ENCODE measurements around the gene BEST4. TPM values are rescaled to one million over a fixed set of nuclear protein-coding genes. Genes with fewer than 3 reads are reported as not detected.

BEST4 gene
- total and polyA plus RNA-seq, 2 of the 13 experiments (the other 11 are each of a cell fraction or from before 2014, with no cell fraction given), result 0.77 to 1.4 TPM

GRCh38 chr1:44808063-44808937 lies 20.3 kb upstream of the BEST4 start, which contains the start of gene BTBD19 (continued):
- TF ChIP-seq AKAP8 (CRISPR knock-in tag; IDR thresholded peaks at IDR 0.05), result 0 out of 2 replicates have a peak, but pooled peaks have one; percentile 73
- no peak for TF ChIP-seq ZNF205 (CRISPR knock-in tag; IDR thresholded peaks at IDR 0.05)
- TF ChIP-seq ATF7 (IDR thresholded peaks at IDR 0.05), result no peak
- no peak; the same call in 1 of the 2 replicates for TF ChIP-seq ATF7 (CRISPR knock-in tag; IDR thresholded peaks at IDR 0.05)
- TF ChIP-seq PCBP1 (IDR thresholded peaks at IDR 0.05; ENCODE audit: borderline replicate concordance, low read depth, low read length), result 0 out of 2 replicates have a peak, but pooled peaks have one; percentile 61
- no peak for TF ChIP-seq SMYD3 (CRISPR knock-in tag; IDR thresholded peaks at IDR 0.05)
- TF ChIP-seq THAP11 (CRISPR knock-in tag; IDR thresholded peaks at IDR 0.05), result 0 out of 2 replicates have a peak, but pooled peaks have one; percentile 4
- TF ChIP-seq HNF4A (CRISPR knock-in tag; IDR thresholded peaks at IDR 0.05), result peak; percentile 64; the same call in 1 of the 2 replicates
- no peak for TF ChIP-seq TEAD2 (CRISPR knock-in tag; IDR thresholded peaks at IDR 0.05)
- no peak for TF ChIP-seq ZNF496 (CRISPR knock-in tag; IDR thresholded peaks at IDR 0.05; ENCODE audit: insufficient replicate concordance)
- no peak for TF ChIP-seq ZNF280B (CRISPR knock-in tag; IDR thresholded peaks at IDR 0.05; ENCODE audit: borderline replicate concordance)
- no peak for TF ChIP-seq TSC22D2 (CRISPR knock-in tag; IDR thresholded peaks at IDR 0.05; ENCODE audit: borderline replicate concordance)
- TF ChIP-seq PATZ1 (CRISPR knock-in tag; IDR thresholded peaks at IDR 0.05), result peak; percentile 85
- TF ChIP-seq, protein P1, sequence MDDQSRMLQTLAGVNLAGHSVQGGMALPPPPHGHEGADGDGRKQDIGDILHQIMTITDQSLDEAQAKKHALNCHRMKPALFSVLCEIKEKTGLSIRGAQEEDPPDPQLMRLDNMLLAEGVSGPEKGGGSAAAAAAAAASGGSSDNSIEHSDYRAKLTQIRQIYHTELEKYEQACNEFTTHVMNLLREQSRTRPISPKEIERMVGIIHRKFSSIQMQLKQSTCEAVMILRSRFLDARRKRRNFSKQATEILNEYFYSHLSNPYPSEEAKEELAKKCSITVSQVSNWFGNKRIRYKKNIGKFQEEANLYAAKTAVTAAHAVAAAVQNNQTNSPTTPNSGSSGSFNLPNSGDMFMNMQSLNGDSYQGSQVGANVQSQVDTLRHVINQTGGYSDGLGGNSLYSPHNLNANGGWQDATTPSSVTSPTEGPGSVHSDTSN (CRISPR knock-in tag; IDR thresholded peaks at IDR 0.05; ENCODE audit: borderline replicate concordance), result 0 out of 2 replicates have a peak, but pooled peaks have one; percentile 25
- TF ChIP-seq TARDBP (CRISPR knock-in tag; IDR thresholded peaks at IDR 0.05), result no peak
- no peak for TF ChIP-seq ZNF746 (CRISPR knock-in tag; IDR thresholded peaks at IDR 0.05)
- no peak for TF ChIP-seq CHCHD3 (CRISPR knock-in tag; IDR thresholded peaks at IDR 0.05)
- no peak for TF ChIP-seq RBAK (CRISPR knock-in tag; IDR thresholded peaks at IDR 0.05)
- TF ChIP-seq CHD4 (IDR thresholded peaks at IDR 0.05; ENCODE audit: borderline replicate concordance, low read length), result peak; percentile 87
- TF ChIP-seq HNRNPUL1 (IDR thresholded peaks at IDR 0.05; ENCODE audit: low read depth, low read length), result no peak
- peak; percentile 63 for TF ChIP-seq MED1 (CRISPR knock-in tag; IDR thresholded peaks at IDR 0.05)
- TF ChIP-seq RBFOX2 (IDR thresholded peaks at IDR 0.05; ENCODE audit: low read depth, low read length), result peak; percentile 80
- TF ChIP-seq ZNF652 (CRISPR knock-in tag; IDR thresholded peaks at IDR 0.05; ENCODE audit: borderline replicate concordance, low read depth), result no peak
- TF ChIP-seq HHEX (CRISPR knock-in tag; IDR thresholded peaks at IDR 0.05), result no peak
- no peak for TF ChIP-seq FOXA1 (IDR thresholded peaks at IDR 0.05)
- TF ChIP-seq FOXA1 (CRISPR knock-in tag; IDR thresholded peaks at IDR 0.05), result no peak
- no peak for TF ChIP-seq SRSF9 (IDR thresholded peaks at IDR 0.05; ENCODE audit: borderline replicate concordance, insufficient read depth, low read depth, low read length, poor library complexity, severe bottlenecking)

Measured in HepG2 (cell line).